ENCODE measurements around the gene TPR.

TPR gene

DNA sequence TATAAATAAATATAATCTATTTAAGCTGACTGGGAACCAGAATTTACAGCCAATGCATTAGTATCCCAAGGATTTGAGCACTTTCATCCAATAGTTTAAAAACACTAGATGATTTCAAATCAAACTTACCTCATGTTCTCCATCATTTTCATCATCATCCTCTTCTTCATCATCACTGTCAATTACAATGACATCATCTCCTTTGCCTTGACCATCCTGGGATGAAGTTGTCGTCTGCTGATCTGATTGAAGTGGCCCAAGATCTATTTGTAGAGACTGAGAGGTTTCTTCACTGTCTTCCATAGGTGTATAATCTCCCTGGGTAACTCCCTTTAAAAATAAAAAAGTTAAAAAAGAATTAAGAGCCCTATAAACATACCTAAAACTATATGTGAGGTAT is 47.7 kb downstream of the TPR start:
- no peak for DNase-seq (ENCODE audit: low read depth, low spot score)

DNA sequence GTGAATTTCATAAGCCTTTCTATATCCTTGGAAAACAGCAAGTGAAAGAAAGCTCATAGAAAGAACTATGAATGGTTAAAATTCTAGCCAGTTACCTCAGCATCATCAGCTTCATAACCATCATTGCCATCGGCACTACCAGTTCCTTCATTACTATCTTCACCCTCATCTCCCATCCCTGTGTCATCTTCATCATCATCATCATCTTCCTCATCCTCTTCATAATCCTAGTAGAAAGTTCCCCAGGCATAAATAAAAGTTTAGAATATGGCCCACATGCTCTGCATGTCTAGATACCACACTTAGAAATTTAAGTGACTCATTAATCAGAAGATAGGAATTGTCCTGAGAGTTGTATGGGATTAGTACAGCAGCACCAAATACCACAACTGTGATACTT is 49.0 kb downstream of the TPR start:
- no peak for DNase-seq (ENCODE audit: low read depth, low spot score)

DNA sequence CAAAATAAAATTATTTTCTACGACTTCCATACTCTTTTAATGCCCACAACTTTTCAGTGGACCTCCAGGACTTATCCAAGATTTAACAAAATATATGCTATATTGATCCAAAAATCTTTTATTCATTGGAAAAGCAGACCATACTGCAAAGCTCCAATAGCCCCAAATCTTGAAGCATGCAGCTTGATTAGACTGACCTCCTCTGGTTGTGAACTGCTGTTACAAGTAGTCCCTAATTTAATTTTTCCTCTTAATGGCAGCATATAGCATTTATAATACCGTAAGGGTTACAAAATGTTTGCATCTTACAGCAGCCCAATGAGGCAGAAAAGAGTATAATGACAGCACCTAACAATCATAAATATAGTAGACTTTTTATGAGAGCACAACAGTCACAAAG is 49.8 kb downstream of the TPR start:
- DNase-seq (ENCODE audit: low read depth, low spot score) = no peak

- no peak for DNase-seq (ENCODE audit: low read depth, low spot score)
Observed at GRCh38 chr1:186323865-186324264, 51.2 kb downstream of the TPR start.

DNA sequence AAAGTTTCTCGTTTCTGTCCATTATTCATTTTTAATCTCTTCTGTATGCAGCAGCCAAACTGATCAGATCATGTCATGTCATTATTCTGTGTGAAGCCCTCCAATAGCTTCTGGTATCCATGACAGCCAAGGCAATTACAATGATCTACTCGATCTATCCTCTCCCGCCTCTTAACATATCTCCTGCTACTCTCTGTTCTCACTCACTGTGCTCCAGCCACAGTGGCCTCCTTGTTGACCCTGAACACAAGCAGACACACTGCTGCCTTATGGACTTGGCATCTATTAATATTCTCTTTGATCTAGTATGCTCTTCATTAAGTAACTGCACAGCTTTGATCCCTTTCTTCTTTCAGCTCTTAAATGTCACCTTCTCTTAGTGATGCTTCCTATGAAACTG is 59.5 kb downstream of the TPR start:
- no peak for DNase-seq (ENCODE audit: low read depth, low spot score)

DNA sequence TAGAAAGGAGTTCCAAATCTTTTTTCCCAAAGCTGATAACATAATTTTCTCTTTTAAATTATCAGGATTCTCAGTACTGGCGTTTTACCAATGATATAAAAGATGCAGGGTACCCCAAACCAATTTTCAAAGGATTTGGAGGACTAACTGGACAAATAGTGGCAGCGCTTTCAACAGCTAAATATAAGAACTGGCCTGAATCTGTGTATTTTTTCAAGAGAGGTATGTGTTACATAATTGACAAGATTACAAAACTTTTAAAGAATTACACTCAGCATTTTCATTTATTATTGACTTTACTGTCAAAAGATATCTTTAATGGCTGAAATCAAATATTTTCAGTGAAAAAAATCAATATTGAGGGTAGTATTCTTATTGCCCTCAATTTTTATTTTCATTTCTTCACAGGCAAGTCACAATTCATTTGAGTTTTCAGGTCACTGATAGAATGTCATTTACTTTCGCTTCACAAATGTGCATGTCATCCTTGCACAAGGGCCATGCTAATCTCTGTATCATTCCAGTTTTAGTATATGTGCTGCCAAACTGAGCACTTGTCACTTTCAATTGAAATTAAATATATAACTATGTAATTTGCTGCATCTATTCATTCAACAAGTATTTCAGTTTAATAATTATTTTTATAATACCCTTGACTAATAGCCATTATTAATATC is 63.5 kb downstream of the TPR start:
- no peak for DNase-seq (ENCODE audit: low read depth, low spot score)

DNA sequence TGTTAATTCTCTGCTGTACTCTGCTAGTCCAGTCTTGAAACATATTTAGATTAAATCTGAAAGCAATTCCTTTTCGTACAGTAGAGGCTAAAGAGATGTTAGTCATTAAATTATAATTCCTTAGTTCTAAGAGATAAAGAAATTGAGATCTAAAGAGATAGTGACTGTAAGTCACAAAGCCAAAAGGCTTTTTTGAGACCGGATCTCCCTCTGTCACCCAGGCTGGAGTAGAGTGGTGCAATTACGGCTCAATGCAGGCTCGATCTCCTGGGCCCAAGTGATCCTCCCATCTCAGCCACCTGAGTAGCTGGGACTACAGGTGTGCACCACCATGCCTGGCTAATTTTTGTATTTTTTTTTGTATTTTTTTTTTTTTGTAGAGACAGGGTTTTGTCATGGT is 64.7 kb downstream of the TPR start:
- DNase-seq (ENCODE audit: low read depth, low spot score) = no peak

DNA sequence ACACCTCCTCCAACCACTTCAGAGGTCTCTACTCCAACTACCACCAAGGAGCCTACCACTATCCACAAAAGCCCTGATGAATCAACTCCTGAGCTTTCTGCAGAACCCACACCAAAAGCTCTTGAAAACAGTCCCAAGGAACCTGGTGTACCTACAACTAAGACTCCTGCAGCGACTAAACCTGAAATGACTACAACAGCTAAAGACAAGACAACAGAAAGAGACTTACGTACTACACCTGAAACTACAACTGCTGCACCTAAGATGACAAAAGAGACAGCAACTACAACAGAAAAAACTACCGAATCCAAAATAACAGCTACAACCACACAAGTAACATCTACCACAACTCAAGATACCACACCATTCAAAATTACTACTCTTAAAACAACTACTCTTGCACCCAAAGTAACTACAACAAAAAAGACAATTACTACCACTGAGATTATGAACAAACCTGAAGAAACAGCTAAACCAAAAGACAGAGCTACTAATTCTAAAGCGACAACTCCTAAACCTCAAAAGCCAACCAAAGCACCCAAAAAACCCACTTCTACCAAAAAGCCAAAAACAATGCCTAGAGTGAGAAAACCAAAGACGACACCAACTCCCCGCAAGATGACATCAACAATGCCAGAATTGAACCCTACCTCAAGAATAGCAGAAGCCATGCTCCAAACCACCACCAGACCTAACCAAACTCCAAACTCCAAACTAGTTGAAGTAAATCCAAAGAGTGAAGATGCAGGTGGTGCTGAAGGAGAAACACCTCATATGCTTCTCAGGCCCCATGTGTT is 66.6 kb downstream of the TPR start:
- DNase-seq (ENCODE audit: low read depth, low spot score) = no peak

DNA sequence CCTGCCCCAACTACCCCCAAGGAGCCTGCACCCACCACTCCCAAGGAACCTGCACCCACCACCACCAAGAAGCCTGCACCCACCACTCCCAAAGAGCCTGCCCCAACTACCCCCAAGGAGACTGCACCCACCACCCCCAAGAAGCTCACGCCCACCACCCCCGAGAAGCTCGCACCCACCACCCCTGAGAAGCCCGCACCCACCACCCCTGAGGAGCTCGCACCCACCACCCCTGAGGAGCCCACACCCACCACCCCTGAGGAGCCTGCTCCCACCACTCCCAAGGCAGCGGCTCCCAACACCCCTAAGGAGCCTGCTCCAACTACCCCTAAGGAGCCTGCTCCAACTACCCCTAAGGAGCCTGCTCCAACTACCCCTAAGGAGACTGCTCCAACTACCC is 67.6 kb downstream of the TPR start:
- DNase-seq (ENCODE audit: low read depth, low spot score) = no peak

GRCh38 chr1:186306533-186306932 is 68.5 kb downstream of the TPR start:
- DNase-seq (ENCODE audit: low read depth, low spot score) = no peak

GRCh38 chr1:186304982-186305949 is 69.8 kb downstream of the TPR start:
- DNase-seq (ENCODE audit: low read depth, low spot score) = no peak

DNA sequence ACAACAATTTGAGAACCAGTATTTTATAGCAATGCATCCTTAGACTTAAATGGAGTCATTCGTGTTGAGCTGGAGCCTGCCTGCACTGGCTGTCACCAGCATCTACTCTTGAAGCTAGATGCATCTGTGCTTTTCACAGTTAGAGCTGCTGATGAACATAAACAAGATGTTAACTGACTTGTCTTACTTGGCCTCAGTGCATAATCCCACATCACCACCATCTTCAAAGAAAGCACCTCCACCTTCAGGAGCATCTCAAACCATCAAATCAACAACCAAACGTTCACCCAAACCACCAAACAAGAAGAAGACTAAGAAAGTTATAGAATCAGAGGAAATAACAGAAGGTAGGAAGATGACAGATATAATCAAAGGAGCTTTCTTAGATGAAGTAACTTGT is 71.1 kb downstream of the TPR start:
- no peak for DNase-seq (ENCODE audit: low read depth, low spot score)

GRCh38 chr1:186302381-186302920 is 72.6 kb downstream of the TPR start:
- DNase-seq (ENCODE audit: low read depth, low spot score) = no peak

DNA sequence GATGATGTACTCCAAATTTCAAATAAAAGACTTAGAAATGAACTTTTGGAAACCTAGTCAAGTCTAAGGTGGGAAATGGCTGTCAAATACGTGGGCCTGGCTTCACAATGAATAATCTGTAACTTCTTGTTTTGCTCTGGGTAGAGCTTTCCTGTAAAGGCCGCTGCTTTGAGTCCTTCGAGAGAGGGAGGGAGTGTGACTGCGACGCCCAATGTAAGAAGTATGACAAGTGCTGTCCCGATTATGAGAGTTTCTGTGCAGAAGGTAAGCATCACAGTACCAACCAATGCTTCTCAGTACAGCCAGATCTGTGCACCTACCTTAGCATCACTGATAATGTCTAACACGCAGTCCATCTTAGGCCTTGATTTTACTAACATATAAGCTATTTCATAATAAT is 73.6 kb downstream of the TPR start:
- no peak for DNase-seq (ENCODE audit: low read depth, low spot score)

DNA sequence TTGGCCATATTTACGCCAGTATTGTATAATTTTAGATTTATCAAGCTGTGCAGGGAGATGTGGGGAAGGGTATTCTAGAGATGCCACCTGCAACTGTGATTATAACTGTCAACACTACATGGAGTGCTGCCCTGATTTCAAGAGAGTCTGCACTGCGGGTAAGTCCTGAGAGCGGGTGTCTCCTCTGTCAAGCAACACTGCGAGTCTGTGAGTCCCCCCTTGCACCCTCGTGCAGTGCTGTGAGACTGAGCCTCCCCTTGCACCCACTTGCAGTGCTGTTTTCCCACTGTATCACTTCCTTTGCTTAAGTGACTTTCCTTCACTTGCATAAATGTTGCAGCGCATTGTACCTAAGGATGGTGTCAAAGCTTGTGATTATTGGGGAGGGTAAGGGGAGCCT is 75.0 kb downstream of the TPR start:
- DNase-seq (ENCODE audit: low read depth, low spot score) = no peak

- no peak for DNase-seq (ENCODE audit: low read depth, low spot score)
Observed at GRCh38 chr1:186299570-186299969, 75.5 kb downstream of the TPR start.

GRCh38 chr1:186298851-186299250 is 76.2 kb downstream of the TPR start:
- no peak for DNase-seq (ENCODE audit: low read depth, low spot score)

GRCh38 chr1:186297439-186298045 is 77.5 kb downstream of the TPR start:
- no peak for DNase-seq (ENCODE audit: low read depth, low spot score)

DNA sequence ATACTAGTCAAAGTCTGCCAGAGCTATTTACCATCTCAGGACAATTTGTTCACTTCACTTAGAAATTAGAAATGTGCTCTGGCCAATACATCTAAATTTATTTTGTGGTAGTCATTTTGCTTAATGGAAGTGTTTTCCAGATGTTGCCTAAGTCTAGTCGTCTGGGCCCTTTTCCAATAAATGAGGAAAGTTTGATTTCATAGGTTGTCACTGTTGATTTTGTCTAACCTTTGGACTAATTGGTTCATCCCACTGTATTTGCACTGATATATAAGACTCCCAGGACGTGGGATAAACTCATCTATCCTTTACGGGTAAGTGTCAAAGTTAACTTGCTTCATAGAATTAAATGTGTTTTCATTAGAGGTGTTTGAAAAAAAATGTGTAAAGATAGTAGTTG is 79.1 kb downstream of the TPR start, which contains the start of gene PRG4:
Gene PRG4 (plus strand): TSS at position 300 of the 400 bp plus-strand sequence.
- no peak for DNase-seq (ENCODE audit: low read depth, low spot score)

DNA sequence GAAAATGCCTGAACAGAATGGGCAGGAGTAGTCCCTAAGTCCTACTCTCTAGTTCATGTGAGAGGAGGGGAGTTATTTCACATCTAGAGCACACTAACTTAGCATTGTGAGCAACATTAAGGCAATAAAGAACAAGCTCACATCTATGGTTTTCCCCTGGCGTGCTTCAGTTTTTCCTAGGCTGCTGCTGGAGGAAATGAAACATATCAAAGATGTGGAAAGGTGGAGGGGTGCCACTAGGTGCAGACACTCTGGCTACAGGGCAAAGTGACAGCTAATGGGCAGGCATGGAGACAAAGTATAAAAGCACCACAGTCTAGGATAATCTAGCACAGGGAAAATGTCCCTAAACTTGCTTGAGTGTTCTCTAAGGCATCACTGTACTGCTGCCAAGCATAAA is 82.2 kb downstream of the TPR start:
- no peak for DNase-seq (ENCODE audit: low read depth, low spot score)

- DNase-seq (ENCODE audit: low read depth, low spot score) = no peak
Observed at GRCh38 chr1:186291271-186291670, 83.8 kb downstream of the TPR start.

All from smooth muscle cell of the brain vasculature (primary cell).